ELR (cell line): ENCODE measurements around the gene RBM39.

Experiments
- DNase-seq: peaks from one replicate; pipeline ENCODE4 v3.0.0-alpha.2; 2015; ENCODE audit warnings: low read depth

RBM39 gene

GRCh38 chr20:35674921-35675320, 67.1 kb downstream of the RBM39 start:
- no peak for DNase-seq

- no peak for DNase-seq
Measured at GRCh38 chr20:35673884-35674283, 68.2 kb downstream of the RBM39 start.

GRCh38 chr20:35669681-35670080, 72.4 kb downstream of the RBM39 start:
- DNase-seq = no peak

GRCh38 chr20:35669221-35669620, 72.8 kb downstream of the RBM39 start:
- no peak for DNase-seq

- no peak for DNase-seq
Measured at GRCh38 chr20:35665949-35666288, 76.1 kb downstream of the RBM39 start.

GRCh38 chr20:35664466-35665206, 77.4 kb downstream of the RBM39 start, which contains the start of the genes CPNE1 and RBM12:
CPNE1 (minus strand) TSS chr20:35664900; CDS start chr20:35632923, 31,977 bp downstream.
RBM12 (minus strand) TSS chr20:35664900; CDS start chr20:35655322, 9,578 bp downstream.
- peak; percentile 97 for DNase-seq

GRCh38 chr20:35663516-35664465, 78.3 kb downstream of the RBM39 start:
- peak; percentile 73 for DNase-seq

- DNase-seq = no peak
Measured at GRCh38 chr20:35662551-35662950, 79.5 kb downstream of the RBM39 start.

GRCh38 chr20:35661908-35662307, 80.2 kb downstream of the RBM39 start:
- DNase-seq = no peak

GRCh38 chr20:35661053-35661452, 81.0 kb downstream of the RBM39 start:
- DNase-seq = peak; percentile 62

- DNase-seq = no peak
Measured at GRCh38 chr20:35660122-35660937, 81.7 kb downstream of the RBM39 start.

- no peak for DNase-seq
Measured at GRCh38 chr20:35657271-35657670, 84.8 kb downstream of the RBM39 start.

- DNase-seq = no peak
Measured at GRCh38 chr20:35654415-35654814, 87.6 kb downstream of the RBM39 start.

GRCh38 chr20:35653893-35654292, 88.2 kb downstream of the RBM39 start:
- DNase-seq = no peak
